Progenitor cell of endocrine pancreas (in vitro differentiated cells): ENCODE data around the gene APRT. TPM values are rescaled to one million over a fixed set of nuclear protein-coding genes. Genes with fewer than 3 reads are reported as not detected.

Experiments
- DNase-seq: peaks from one replicate; pipeline ENCODE4 v3.0.0; 2021; ENCODE audit warnings: low spot score; ENCODE audit not compliant: unreplicated experiment
- H3K27ac Mint-ChIP-seq: 2 replicates; pipeline ENCODE4 v1.8.0; 2021; ENCODE audit warnings: mild to moderate bottlenecking, moderate library complexity, mixed read lengths
- H3K27me3 Mint-ChIP-seq: 2 replicates; pipeline ENCODE4 v1.8.0; 2021; ENCODE audit warnings: mixed read lengths
- H3K36me3 Mint-ChIP-seq: 2 replicates; pipeline ENCODE4 v1.8.0; 2022; ENCODE audit warnings: mixed read lengths; ENCODE audit not compliant: insufficient read depth
- H3K4me1 Mint-ChIP-seq: 2 replicates; pipeline ENCODE4 v1.8.0; 2021; ENCODE audit warnings: low read depth, mixed read lengths
- H3K4me3 Mint-ChIP-seq: 2 replicates; pipeline ENCODE4 v1.8.0; 2021; ENCODE audit warnings: low read depth, mild to moderate bottlenecking, moderate library complexity, mixed read lengths
- H3K9me3 Mint-ChIP-seq: 2 replicates; pipeline ENCODE4 v1.8.0; 2021; ENCODE audit warnings: low read depth, mixed read lengths
- CTCF ChIP-seq: fragments of 200-600 bp; sonication (generic); IDR thresholded peaks from one replicate; pipeline ENCODE4 v1.5.0; 2021; ENCODE audit warnings: antibody characterized with exemption, mild to moderate bottlenecking; ENCODE audit not compliant: unreplicated experiment
- total RNA-seq: library from RNA; stranded (reverse); gene quantifications from 2 replicates; pipeline ENCODE4 v1.2.1, GENCODE V29; 2021

Gene APRT
- total RNA-seq, 1 donor from 2014 or later, result 100 TPM

- TF ChIP-seq CTCF, result no peak
- H3K27me3 Mint-ChIP-seq, result no peaks in the 10 kb centered on the region
- no peaks in the 10 kb centered on the region for H3K36me3 Mint-ChIP-seq
- H3K4me1 Mint-ChIP-seq, result no peaks in the 10 kb centered on the region
- no peak overlapping the region for H3K4me3 Mint-ChIP-seq
- no peak overlapping the region for H3K27ac Mint-ChIP-seq
- no peaks in the 10 kb centered on the region for H3K9me3 Mint-ChIP-seq
- no peak for DNase-seq
Measured at GRCh38 chr16:88838566-88838965, 26.8 kb upstream of the APRT start.

GRCh38 chr16:88837806-88838205, 26.1 kb upstream of the APRT start:
- H3K9me3 Mint-ChIP-seq, result no peaks in the 10 kb centered on the region
- H3K36me3 Mint-ChIP-seq, result no peaks in the 10 kb centered on the region
- H3K4me1 Mint-ChIP-seq, result no peaks in the 10 kb centered on the region
- no peak overlapping the region for H3K27ac Mint-ChIP-seq
- H3K27me3 Mint-ChIP-seq, result no peaks in the 10 kb centered on the region
- H3K4me3 Mint-ChIP-seq, result no peak overlapping the region
- no peak for DNase-seq
- TF ChIP-seq CTCF, result no peak

GRCh38 chr16:88836791-88837190, 25.1 kb upstream of the APRT start:
- no peaks in the 10 kb centered on the region for H3K36me3 Mint-ChIP-seq
- no peak overlapping the region for H3K27ac Mint-ChIP-seq
- no peak for DNase-seq
- no peaks in the 10 kb centered on the region for H3K27me3 Mint-ChIP-seq
- no peaks in the 10 kb centered on the region for H3K9me3 Mint-ChIP-seq
- TF ChIP-seq CTCF, result no peak
- no peaks in the 10 kb centered on the region for H3K4me1 Mint-ChIP-seq
- no peak overlapping the region for H3K4me3 Mint-ChIP-seq

- no peak overlapping the region for H3K4me3 Mint-ChIP-seq
- no peaks in the 10 kb centered on the region for H3K27me3 Mint-ChIP-seq
Measured at GRCh38 chr16:88835818-88836217, 24.1 kb upstream of the APRT start.

GRCh38 chr16:88835383-88835782, 23.7 kb upstream of the APRT start:
- no peaks in the 10 kb centered on the region for H3K36me3 Mint-ChIP-seq
- TF ChIP-seq CTCF, result no peak
- no peak overlapping the region for H3K27ac Mint-ChIP-seq
- no peak overlapping the region for H3K4me3 Mint-ChIP-seq
- no peak for DNase-seq
- H3K4me1 Mint-ChIP-seq, result no peaks in the 10 kb centered on the region
- H3K27me3 Mint-ChIP-seq, result no peaks in the 10 kb centered on the region
- H3K9me3 Mint-ChIP-seq, result no peaks in the 10 kb centered on the region

More at GRCh38 chr16:88835818-88836217, 24.1 kb upstream of the APRT start:
- Mint-ChIP-seq H3K9me3 (no peaks in the 10 kb centered on the region), H3K4me1 (no peaks in the 10 kb centered on the region), H3K27ac (no peak overlapping the region), H3K36me3 (no peaks in the 10 kb centered on the region)
- TF ChIP-seq CTCF, result no peak
- DNase-seq, result no peak

- H3K36me3 Mint-ChIP-seq, result no peaks in the 10 kb centered on the region
- H3K27ac Mint-ChIP-seq, result no peak overlapping the region
- H3K4me1 Mint-ChIP-seq, result no peaks in the 10 kb centered on the region
- no peaks in the 10 kb centered on the region for H3K27me3 Mint-ChIP-seq
- H3K9me3 Mint-ChIP-seq, result no peaks in the 10 kb centered on the region
- no peak for DNase-seq
- no peak for TF ChIP-seq CTCF
- no peak overlapping the region for H3K4me3 Mint-ChIP-seq
Measured at GRCh38 chr16:88834670-88835069, 22.9 kb upstream of the APRT start.
